ENCODE results near the gene SNED1.

The SNED1 gene

GRCh38 chr2:240960309-240960970 is 38.0 kb upstream of the SNED1 start:
- DNase-seq: no peak

DNA sequence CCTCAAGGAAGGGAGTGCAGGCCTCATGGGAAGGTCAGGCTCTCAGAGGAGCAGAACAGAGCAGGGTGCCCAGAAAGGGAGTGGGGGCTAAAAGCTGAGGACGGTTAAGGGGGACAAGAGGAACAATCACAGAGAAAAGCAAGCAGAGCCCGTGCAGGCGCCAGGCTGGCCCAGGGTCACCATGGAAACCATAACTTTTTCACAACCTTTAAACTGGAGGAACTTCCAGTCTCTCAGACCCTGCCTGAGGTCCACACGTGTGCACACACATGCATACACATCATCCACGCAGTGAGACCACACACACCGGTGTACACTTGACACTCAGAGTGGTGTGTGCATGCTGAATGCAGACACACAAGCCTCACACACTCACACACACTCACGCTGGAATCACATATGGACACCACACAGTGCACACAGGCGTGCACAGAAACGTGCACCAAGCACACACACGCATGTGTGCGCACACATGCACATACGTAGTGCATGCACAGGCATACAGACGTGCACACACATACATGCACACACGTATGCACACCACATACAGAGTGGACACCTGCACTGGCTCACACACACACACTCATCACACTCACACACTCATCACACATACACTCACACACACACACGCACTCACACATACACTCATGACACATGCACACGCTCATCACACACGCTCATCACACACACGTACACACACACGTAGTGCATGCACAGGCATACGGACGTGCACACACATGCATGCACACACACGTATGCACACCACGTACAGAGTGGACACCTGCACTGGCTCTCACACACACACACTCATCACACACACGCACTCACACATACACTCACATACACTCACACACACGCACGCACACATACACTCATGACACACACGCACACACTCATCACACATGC is 37.2 kb upstream of the SNED1 start:
- no peak for DNase-seq

- no peak for DNase-seq
These were observed 36.5 kb upstream of the SNED1 start for GRCh38 chr2:240961910-240962299.

DNA sequence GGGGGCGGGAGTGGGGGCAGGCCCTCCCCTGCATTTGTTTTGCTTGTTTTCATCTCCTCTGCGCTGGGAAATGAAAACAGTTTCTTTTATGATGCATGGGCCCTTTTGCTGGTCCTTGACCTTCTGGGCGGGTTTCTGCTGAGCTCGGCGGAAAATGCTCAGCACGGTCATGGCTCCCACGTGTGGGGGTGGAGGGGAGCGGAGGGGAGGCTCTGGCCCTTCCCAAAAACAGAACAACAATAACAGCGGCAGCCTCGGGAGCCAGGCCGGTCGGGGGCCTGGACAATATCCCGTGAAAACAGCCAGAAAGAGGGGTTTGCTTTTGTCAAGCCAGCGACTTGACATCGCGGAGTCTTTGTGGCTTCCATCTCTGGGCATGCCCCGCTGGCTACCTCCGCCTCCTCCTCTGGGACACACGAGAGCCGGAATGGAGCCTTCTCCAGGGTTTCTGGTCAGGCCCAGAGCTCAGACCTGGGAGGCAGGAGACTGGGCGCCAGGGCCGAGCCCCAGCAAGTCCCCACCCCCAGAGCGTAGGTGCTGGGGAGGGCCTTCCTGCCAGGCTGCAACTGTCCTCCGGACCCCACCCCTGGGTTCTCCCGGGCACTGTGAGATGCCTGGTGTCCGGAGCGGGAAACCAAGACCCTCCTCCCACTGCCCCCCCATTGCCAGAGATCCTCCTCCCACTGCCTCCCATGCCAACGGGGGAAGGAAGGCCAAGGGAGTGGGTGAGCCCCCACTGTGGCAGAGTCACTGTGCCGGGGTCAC is 35.9 kb upstream of the SNED1 start:
- no peak for DNase-seq

- no peak for DNase-seq
These were observed 35.2 kb upstream of the SNED1 start for GRCh38 chr2:240963065-240963867.

DNA sequence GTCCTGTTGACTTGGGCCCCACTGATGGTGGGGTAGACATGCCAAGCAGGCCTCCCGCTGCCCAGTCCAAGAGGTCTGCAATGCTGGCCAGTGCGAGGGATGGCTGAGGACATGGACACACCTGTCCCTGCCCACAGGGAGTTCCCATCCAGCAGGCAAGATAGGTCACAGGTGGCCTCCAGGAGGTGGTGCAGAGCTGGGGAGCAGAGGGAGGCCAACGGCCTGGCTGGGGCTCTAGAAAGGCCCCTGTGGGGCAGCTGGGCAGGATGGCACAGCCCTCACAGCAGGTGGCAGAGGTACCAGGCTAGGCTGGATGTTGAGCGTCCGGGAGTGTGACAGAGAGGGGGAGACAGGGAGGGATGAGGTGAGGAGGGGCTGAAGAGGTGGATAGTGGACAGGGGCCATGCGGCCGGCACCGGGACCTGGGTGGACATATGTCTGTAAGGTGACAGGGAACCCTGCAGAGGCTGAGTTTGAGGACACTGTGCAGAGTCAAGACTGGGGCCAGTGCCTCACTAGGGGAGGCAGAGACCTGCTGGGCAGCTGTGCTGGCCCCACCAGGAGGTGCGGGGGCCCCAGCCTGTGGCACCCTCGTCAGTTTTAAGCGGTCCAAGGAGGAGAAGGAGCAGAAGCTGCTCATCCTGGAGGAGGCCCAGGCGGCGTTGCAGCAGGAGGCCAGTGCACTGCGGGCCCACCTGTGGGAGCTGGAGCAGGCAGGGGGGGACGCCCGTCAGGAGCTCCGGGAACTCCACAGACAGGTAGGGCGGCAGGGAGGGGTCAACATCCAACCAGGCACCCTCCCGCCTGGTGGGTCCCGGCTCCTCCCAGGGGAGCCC is 34.3 kb upstream of the SNED1 start:
- no peak for DNase-seq

- no peak for DNase-seq
These were observed 33.6 kb upstream of the SNED1 start for GRCh38 chr2:240964704-240965295.

GRCh38 chr2:240965296-240965904 is 33.0 kb upstream of the SNED1 start:
- DNase-seq: no peak

GRCh38 chr2:240965905-240966456 is 32.4 kb upstream of the SNED1 start:
- DNase-seq: no peak

DNA sequence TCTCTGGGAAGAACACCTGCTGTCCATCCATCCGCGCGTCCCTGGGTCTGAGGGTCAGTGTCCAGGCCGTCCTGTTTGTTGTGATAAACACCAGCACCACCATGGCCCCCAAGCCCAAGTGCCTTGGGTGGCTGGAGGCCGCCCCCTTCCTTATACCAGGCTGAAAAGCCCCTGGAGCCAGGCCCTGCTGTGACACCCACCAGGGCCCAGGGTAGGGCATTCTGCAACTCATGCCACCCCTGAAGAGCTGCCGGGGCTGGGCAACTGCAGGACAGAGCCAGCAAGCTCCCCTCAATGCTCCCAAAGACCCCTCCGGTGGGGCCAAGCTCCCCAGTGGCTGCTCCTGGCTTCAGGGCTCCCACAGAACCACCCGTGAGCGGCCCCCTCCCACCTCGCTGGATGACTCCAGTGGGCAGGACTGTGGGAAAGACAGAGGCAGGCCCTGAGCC is 31.9 kb upstream of the SNED1 start:
- no peak for DNase-seq

DNA sequence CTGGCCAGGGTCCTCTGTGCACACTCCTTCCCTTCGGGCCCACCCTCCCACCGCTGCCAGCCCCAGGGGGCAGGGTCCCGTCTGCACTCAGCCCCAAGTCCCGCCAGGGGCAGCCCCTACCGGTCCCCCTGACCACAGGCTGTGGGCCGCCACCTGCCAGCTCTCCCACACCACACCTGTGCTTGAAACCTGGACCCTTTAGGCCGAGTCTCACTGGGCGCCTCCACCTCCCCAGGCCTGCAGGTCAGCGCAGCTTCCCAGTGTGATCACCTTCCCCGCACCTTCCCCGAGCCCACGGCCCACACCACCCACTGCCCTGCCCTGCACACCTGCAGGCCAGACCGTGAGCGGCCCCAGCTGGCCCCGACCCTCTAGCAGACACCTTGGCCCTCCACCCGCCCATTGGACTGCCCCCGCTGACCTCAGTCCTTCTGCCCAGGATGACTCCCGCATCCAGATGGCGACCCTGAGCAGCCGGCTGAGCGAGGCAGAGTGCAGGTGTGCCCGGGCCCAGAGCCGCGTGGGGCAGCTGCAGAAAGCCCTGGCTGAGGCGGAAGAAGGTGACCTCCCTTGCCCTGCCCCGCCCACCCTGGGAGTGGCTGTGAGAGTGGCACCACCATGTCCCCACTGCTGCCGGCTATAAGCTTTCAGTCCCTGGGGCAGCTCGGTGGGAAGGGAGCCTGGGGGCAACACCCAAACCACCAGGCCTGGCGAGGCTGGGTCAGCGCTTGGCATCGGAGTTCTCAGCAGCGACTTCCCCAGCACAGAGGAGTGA is 31.3 kb upstream of the SNED1 start:
- DNase-seq: no peak

- DNase-seq: no peak
These were observed 30.5 kb upstream of the SNED1 start for GRCh38 chr2:240967681-240968621.

DNA sequence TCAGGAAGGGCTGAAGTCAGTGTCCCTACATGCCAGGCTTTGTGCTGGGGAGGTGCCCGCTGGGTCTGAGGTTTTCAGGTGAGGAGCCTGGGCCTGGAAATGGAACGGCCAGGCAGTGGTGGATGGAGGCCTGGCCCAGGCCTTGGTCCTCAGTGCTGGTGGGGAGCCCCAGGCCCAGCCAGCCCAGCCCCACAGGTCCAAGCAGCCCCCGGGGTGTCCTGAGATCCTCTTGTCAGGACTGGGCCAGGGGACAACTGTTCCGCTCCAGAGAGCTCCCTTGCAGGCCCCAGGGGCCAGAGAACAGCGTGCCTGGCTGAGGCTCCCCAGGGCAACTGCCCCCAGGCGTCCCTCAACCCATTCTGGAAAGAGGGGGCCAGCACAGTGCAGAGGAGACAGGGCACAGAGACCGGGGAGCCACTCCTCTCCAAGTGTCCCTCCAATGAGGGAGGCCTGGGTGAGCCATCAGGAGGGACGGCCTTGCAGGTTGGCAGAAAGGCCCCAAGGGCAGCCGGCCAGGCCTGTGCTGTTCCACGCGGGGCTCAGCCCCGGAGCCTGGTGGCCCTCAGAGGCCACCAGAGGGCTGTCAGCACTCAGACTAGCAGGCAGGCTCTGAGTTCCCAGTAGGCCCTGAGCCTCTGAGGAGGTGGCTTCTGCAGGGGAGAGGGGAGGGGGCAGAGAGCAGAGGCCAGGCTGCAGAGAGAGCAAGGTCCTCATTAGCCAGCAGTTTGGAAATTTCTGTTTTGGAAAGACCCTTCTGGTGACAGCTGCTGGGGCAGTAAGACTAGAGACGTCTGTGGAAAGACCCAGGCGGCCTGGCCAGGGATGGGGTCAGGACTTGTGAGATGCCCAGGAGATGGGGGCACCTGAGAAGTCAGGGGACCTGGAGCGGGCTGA is 29.4 kb upstream of the SNED1 start:
- DNase-seq: no peak

- no peak for DNase-seq
These were observed 28.3 kb upstream of the SNED1 start for GRCh38 chr2:240970104-240970503.

DNA sequence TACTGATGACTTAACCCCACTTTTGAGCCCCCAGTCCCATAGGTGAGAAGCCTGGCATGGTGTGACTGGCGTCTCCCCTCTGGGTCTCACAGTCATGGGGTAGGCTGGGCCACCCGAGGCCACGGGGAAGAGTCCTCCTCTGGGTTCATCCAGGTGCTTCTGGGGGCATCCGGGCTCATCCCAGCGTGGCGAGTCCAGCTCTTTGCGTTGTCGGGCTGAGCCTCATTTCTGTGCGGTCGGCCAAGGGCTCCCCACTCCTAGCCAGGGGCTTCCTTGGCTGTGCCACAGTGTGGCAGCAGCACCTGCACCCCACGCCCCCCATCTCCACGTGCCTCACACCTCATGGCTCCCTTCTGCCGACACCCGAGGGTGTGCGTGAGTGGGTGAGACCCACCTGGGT is 27.6 kb upstream of the SNED1 start:
- no peak for DNase-seq

- DNase-seq: no peak
These were observed 26.2 kb upstream of the SNED1 start for GRCh38 chr2:240972201-240972600.

Measured in NCI-H446 treated with DMSO at 0.1 percent for 48 hours (cell line).